Measurements from ENCODE around the gene MICOS13.
"Not testable (repeated sequence)": the region's sequence is repeated elsewhere in the genome, so short reads cannot be mapped to it uniquely, and the experiment has no call there.

MICOS13 gene

GRCh38 chr19:5698635-5699422 lies 18.5 kb upstream of the MICOS13 start:
- DNase-seq = no peak

DNA sequence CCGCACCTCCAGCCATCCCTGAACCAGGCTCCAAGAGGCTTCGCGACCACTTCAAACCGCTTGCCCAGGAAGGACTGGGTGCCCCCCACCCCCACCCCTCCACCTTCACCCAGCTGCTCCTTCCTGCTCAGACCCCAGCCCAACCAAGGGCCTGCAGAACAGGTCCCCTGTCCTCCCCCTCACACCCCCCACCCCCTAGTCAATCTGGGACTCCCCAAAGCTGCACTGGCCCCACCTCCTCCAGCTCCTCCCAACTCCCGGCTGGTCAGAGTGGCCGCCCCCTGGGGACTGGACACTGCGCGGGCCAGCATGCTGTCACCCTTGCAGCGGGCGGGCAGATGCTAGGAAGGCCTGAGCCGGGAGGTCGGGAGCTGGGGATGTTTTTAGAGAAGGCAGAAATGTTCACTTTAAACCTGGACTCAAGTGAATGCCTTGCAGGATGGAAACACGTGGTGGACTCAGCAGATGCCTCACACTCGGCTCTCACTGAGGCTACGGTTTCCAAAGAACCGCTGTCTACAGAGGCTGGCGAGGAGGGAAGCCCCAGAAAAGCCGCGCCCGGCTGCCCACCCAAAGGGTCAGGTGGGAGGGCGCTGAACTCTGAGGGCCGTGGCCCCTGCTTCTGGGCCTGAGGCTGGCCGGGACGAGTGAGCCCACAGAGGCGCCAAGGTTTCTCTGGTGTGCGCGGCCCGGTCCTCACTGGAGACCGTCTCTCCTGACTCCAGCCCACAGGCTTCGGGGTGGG lies 17.7 kb upstream of the MICOS13 start:
- DNase-seq = no peak

GRCh38 chr19:5697022-5697889 lies 16.9 kb upstream of the MICOS13 start:
- no peak for DNase-seq

DNA sequence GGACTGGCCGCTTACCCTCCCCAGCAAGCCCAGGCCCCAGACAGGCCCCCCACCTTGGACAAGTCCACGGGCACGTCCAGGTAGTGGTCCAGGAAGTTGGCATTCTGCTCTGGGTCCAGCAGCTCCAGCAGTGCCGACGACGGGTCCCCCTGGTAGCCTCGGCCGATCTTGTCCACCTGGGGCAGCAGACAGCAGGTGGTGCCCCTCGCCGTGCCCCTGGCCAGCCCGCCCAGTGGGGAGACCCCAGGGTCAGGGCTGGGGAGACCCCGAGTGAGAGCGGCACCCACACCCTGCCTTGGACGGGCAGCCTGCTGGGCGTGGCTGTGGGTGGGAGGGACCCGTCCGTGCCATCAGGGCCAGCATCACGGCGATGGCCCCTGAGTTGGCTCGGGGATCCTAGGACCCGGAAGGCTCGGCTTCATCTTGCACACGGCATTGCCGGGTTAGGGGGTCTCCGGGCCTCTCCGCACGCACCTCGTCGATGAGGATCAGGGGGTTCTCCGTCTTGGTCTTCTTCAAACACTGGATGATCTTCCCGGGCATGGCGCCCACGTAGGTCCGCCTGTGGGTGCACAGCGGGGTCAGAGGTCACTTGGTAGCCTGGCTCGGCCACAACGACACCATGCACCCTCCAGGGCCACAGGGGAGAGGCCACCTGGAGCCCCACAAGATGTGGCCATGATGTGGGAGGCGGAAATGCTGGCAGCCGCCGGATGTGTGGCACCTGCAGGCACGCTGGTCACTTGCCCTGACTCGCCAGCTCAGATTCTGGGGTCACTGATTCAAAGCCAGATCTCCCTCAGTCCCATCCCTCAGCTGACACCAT lies 16.1 kb upstream of the MICOS13 start:
- no peak for DNase-seq

GRCh38 chr19:5695649-5696195 lies 15.4 kb upstream of the MICOS13 start:
- no peak for DNase-seq

- no peak for DNase-seq
Observed at GRCh38 chr19:5694956-5695648, 14.8 kb upstream of the MICOS13 start.

- no peak for DNase-seq
Observed at GRCh38 chr19:5694167-5694955, 14.0 kb upstream of the MICOS13 start.

DNA sequence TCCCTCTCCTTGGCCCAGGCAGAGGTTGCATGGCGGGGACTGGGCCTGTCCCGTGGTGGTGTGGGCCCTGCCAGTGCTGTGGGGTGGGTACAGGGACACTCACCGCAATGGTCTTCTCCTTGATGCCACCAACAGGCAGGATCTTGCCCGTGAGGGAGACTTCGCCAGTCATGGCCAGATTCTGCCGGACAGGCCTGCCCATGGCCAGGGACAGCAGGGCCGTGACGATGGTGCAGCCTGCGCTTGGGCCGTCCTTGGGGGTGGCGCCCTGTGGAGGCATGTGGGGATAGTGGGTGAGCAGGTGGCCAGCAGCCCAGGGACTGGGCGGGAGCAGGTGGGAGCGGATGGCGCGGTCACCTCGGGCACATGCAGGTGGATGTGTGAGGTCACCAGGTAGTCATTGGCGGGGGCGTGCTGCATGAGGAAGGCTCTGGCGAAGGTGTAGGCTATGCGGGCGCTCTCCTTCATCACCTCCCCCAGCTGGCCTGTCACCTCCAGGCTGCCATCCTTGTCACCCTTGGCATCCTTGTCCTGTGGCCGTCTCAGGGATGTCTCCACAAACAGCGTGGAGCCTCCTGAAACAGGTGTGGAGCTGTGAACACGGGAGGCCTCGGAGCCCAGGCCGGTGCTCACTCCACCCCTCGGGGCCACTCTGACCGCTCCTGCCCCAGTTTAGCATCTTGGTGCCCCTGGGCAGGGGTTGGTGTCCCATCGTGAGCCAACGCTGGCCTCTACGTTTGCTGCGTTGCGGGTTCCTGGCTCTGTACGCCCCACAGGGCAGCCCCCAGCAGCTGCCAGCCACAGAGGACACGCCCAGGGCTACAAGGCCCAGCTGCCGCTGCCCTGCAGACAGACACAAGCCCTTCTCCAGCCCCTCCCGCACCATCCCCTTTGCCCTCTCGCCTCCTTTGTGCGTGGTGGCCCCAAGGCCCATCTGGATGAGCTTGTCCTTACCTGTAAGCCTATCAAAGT lies 13.2 kb upstream of the MICOS13 start:
- DNase-seq = no peak

GRCh38 chr19:5692723-5693194 lies 12.4 kb upstream of the MICOS13 start:
- DNase-seq = no peak

DNA sequence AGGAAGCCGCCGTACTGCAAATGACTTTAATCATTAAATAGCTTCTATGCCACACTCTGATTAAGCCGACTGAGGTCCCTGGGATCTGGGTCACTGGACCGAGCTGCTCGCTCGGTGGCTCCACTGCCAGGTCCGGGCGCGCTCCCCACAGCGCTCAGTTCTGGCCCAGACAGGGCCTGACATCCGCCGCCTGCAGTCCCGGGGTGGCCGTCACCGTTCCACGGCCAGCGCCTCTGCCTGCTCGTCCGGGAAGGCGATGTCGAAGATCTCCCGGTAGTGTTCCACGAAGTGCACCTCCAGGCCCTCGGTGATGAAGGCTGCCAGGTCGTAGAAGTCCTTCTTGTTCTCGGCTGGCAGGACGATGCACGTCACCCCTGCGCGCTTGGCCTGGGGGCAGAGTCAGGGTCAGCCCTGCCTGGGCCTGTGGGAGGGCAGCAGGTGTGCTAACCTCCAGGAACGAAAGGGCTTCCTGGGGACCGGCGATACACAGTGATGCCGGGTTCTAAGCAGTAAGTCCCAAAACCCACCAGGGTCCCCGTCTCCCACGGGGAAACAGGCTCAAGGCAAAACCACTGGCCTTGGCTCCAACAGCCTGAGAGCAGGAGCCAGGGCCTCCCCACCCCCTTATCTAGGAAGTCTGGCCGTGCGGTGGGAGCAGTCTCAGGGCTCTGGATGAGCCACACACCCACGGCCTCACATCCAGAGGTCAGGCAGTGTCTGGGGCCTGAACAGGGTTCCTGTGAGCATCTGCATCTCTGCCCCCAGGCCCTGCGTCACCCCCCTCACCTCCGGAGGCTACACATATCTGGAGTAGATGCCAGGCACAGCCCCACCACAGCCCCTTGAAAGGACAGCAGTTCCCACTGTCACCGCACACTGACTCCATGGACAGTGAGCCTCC lies 11.8 kb upstream of the MICOS13 start:
- DNase-seq = peak; percentile 13

DNA sequence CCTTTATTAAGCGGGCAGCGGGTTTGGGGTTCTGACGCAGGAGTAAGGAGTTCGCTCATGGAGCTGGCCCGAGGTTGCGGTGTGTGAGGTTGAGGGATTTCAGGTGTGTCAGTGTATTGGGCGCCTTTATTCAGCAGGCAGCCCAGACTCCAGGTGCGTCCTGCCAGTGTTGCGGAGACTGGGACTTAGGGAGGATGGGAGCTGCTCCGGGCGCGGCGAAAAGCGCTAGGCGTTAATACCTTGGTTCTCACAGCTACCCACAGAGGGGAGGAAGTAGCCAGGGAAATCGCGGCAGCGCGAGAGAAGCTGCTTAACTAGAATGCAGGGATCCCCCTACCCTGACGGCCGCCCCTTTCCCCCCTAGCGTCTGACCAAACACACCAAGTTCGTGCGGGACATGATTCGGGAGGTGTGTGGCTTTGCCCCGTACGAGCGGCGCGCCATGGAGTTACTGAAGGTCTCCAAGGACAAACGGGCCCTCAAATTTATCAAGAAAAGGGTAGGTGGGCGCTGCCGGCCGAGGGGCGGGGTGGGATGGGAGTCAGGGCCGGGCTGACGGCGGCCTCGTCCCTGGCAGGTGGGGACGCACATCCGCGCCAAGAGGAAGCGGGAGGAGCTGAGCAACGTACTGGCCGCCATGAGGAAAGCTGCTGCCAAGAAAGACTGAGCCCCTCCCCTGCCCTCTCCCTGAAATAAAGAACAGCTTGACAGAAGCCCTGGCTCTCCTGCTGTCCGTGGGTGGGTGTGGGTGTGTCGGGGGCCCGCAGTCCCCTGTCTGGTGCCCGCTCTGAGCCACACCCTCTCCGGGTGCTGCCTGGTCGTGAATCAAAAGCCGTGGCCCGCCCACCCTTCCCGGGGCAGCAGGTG lies 10.9 kb upstream of the MICOS13 start:
- peak; percentile 70 for DNase-seq

GRCh38 chr19:5690125-5690954 lies 10.0 kb upstream of the MICOS13 start, which contains the start of gene RPL36:
Gene RPL36, plus strand, starts transcription at chr19:5690295. Its CDS starts 213 bp downstream, at chr19:5690508.
- peak; percentile 96 for DNase-seq

DNA sequence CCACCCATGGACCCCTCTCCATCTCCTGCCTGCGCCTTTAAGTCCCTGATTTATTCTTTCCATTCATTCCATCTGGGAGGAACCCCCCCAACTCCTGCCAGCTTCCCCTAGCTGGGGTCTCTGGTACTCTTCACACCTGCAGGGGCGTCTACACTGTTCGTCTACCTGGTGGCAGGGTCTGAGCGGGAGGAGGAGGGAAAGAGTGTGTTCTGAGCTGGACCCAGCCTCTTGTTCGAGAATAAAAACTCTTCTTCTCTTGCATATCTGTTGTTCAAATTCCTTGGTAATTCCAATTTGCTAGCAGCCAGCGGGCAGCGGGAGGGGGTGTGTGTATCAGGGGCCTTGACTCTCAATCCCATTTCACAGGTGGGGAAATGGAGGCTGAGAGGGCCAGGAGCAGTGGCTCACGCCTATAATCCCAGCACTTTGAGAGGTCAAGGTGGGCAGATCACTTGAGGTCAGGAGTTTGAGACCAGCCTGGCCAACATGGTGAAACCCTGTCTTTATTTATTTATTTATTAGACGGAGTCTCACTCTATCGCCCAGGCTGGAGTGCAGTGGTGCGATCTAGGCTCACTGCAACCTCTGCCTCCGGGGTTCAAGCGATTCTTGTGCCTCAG lies 8.1 kb upstream of the MICOS13 start:
- not testable (repeated sequence) for DNase-seq

DNA sequence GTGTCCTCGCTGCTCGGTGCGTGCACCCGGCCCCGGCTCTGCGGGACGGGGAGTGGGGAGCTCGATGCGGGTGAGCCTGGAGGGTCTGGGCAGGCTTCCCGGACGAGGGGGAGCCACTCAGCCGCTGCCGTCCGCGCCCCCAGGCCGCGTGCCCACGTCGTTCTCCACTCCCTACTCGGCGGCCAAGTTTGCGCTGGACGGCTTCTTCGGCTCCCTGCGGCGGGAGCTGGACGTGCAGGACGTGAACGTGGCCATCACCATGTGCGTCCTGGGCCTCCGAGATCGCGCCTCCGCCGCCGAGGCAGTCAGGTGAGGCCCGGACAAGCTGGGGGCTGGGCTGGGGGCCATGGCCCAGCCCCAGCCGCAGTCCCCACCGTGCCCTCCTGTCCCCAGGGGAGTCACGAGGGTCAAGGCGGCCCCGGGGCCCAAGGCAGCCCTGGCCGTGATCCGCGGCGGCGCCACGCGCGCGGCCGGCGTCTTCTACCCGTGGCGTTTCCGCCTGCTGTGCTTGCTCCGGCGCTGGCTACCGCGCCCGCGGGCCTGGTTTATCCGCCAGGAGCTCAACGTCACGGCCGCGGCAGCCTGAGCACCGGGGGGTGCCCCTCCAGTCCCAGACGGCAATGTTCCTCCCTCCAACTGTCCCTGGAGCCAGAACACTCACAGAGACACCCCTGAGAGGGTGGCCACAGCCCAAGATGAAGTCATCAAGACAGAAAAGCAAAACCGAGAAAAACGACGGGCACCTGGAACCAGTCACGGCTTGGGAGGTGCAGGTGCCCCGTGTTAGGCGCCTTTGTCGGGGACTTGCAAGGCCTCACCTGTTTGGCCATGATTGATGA lies 7.3 kb upstream of the MICOS13 start:
- no peak for DNase-seq

Measured in stimulated activated naive CD4-positive, alpha-beta T cell treated with Interleukin-2 at 50 U/mL for 16 hours (primary cell).